OCI-LY7 (cell line): ENCODE data around the gene ZNF20. TPM values are rescaled to one million over a fixed set of nuclear protein-coding genes. Genes with fewer than 3 reads are reported as not detected.
"Not testable (repeated sequence)": the region's sequence is repeated elsewhere in the genome, so short reads cannot be mapped to it uniquely, and the experiment has no call there.

Experiments used
- BruUV-seq: library from RNA; stranded (reverse); fragments of 400-500 nt; replicated peaks from 2 replicates; lab custom pipeline; 2021; lab: Mats Ljungman, UMichigan
- CTCF ChIA-PET: fragments of 300-600 bp; sonication (Branson Sonifier 250); formaldehyde crosslinking; loops from one replicate; lab custom pipeline; 2022; ENCODE audit warnings: antibody characterized with exemption; ENCODE audit not compliant: unreplicated experiment; lab: Charles Lee
- POLR2A ChIA-PET: fragments of 300-600 bp; sonication (Branson Sonifier 250); formaldehyde crosslinking; loops from one replicate; lab custom pipeline; 2022; ENCODE audit warnings: antibody characterized with exemption; lab: Charles Lee
- DNase-seq: peaks from one replicate; pipeline ENCODE4 v3.0.0-alpha.2; 2015; ENCODE audit warnings: low spot score
- H2AFZ ChIP-seq: fragments of 200-600 bp; sonication (generic), shearing (Covaris generic); 2 replicates; pipeline ENCODE4 v1.6.1; 2014; ENCODE audit warnings: mild to moderate bottlenecking, antibody characterized with exemption, low read length, moderate library complexity
- H3K27ac ChIP-seq: fragments of 200-600 bp; sonication (generic); 2 replicates; pipeline ENCODE4 v1.5.1; 2014; ENCODE audit warnings: mixed run types, low read depth, mild to moderate bottlenecking, moderate library complexity, low read length, inconsistent platforms; ENCODE audit not compliant: poor library complexity, severe bottlenecking
- H3K36me3 ChIP-seq: fragments of 200-600 bp; sonication (generic); 2 replicates; pipeline ENCODE4 v1.6.1; 2014; ENCODE audit warnings: mild to moderate bottlenecking, antibody characterized with exemption, low read length, moderate library complexity, mixed read lengths; ENCODE audit not compliant: insufficient read depth
- H3K4me1 ChIP-seq: fragments of 200-600 bp; sonication (generic); 2 replicates; pipeline ENCODE4 v1.5.1; 2014; ENCODE audit warnings: mild to moderate bottlenecking, low read length; ENCODE audit not compliant: insufficient read depth, poor library complexity, severe bottlenecking
- H3K4me2 ChIP-seq: fragments of 200-600 bp; sonication (generic); 2 replicates; pipeline ENCODE4 v1.6.1; 2014; ENCODE audit warnings: mild to moderate bottlenecking, low read length
- H3K4me3 ChIP-seq: fragments of 200-600 bp; sonication (generic); 2 replicates; pipeline ENCODE4 v1.5.1; 2014; ENCODE audit warnings: mild to moderate bottlenecking, low read depth, low read length; ENCODE audit not compliant: poor library complexity, severe bottlenecking
- H3K79me2 ChIP-seq: fragments of 200-600 bp; sonication (generic); 2 replicates; pipeline ENCODE4 v1.6.1; 2016; ENCODE audit warnings: low read depth, mild to moderate bottlenecking, low read length, moderate library complexity, mixed read lengths; ENCODE audit not compliant: insufficient read depth
- H3K9me2 ChIP-seq: fragments of 200-600 bp; sonication (generic); 2 replicates; pipeline ENCODE4 v1.6.1; 2016; ENCODE audit warnings: mild to moderate bottlenecking, low read length, mixed read lengths; ENCODE audit not compliant: insufficient read depth
- H3K9me3 ChIP-seq: fragments of 200-600 bp; sonication (generic); 2 replicates; pipeline ENCODE4 v1.6.1; 2014; ENCODE audit warnings: mild to moderate bottlenecking, mixed run types, low read length, mixed read lengths
- H4K20me1 ChIP-seq: fragments of 200-600 bp; sonication (generic); 2 replicates; pipeline ENCODE4 v1.6.1; 2014; ENCODE audit warnings: mild to moderate bottlenecking, antibody characterized with exemption, low read length, moderate library complexity, mixed read lengths; ENCODE audit not compliant: insufficient read depth
- EZH2phosphoT487 ChIP-seq: fragments of 200-600 bp; sonication (generic); IDR thresholded peaks from 2 replicates; pipeline ENCODE4 v1.6.1; 2018; ENCODE audit warnings: low read depth, borderline replicate concordance, mild to moderate bottlenecking, mixed run types, antibody characterized with exemption, low read length, moderate library complexity, mixed read lengths
- intact Hi-C: fragments of 100-400 bp; cut with micrococcal nuclease; formaldehyde crosslinking; loops from one replicate; pipeline ENCODE4 v1.10.0; 2022; ENCODE audit not compliant: unreplicated experiment
- total RNA-seq, 2 experiments: library from RNA; depleted of rRNA in 1 of 2; stranded (reverse); fragments of >200 nt in 1 of 2; shearing (Covaris generic) in 1 of 2; gene quantifications; 2 replicates each; pipeline ENCODE4 v1.2.3, GENCODE V29; 2014 to 2022
- TF ChIP-seq, protein P1 (sequence below): fragments of 200-600 bp; sonication (generic); conservative IDR thresholded peaks from 2 replicates; pipeline ENCODE4 v1.5.1; 2014; ENCODE audit warnings: mild to moderate bottlenecking, antibody characterized with exemption, low read length, moderate library complexity, mixed read lengths

ZNF20 gene
- total RNA-seq, 2 experiments from 2014 or later, result 6.1 to 7.1 TPM

- no peaks in the 10 kb centered on the region for H3K36me3 ChIP-seq
- intact Hi-C loops, result no loop called here
- TF ChIP-seq, protein P1, sequence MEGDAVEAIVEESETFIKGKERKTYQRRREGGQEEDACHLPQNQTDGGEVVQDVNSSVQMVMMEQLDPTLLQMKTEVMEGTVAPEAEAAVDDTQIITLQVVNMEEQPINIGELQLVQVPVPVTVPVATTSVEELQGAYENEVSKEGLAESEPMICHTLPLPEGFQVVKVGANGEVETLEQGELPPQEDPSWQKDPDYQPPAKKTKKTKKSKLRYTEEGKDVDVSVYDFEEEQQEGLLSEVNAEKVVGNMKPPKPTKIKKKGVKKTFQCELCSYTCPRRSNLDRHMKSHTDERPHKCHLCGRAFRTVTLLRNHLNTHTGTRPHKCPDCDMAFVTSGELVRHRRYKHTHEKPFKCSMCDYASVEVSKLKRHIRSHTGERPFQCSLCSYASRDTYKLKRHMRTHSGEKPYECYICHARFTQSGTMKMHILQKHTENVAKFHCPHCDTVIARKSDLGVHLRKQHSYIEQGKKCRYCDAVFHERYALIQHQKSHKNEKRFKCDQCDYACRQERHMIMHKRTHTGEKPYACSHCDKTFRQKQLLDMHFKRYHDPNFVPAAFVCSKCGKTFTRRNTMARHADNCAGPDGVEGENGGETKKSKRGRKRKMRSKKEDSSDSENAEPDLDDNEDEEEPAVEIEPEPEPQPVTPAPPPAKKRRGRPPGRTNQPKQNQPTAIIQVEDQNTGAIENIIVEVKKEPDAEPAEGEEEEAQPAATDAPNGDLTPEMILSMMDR, result no peak
- no peak for TF ChIP-seq EZH2phosphoT487
- H4K20me1 ChIP-seq, result no peaks in the 10 kb centered on the region
- H3K79me2 ChIP-seq, result no peaks in the 10 kb centered on the region
- H3K4me2 ChIP-seq, result no peak overlapping the region
- POLR2A ChIA-PET, result no interaction called here
- H3K9me3 ChIP-seq, result no peaks in the 10 kb centered on the region
- no peak overlapping the region for H3K27ac ChIP-seq
- H2AFZ ChIP-seq, result no peak overlapping the region
- CTCF ChIA-PET, result no interaction called here
- H3K9me2 ChIP-seq, result no peaks in the 10 kb centered on the region
- no peak overlapping the region for H3K4me3 ChIP-seq
- no peaks in the 10 kb centered on the region for H3K4me1 ChIP-seq
- no TSS peak for BruUV-seq
- no peak for DNase-seq
Measured at GRCh38 chr19:12111943-12112637, 28.1 kb downstream of the ZNF20 start.

GRCh38 chr19:12111176-12111575, 29.0 kb downstream of the ZNF20 start:
- TF ChIP-seq, protein P1, result no peak
- TF ChIP-seq EZH2phosphoT487, result no peak
- Histone ChIP-seq H3K4me3 (no peak overlapping the region), H3K9me2 (no peaks in the 10 kb centered on the region), H4K20me1 (no peaks in the 10 kb centered on the region), H3K4me1 (no peaks in the 10 kb centered on the region), H3K27ac (no peak overlapping the region), H3K79me2 (no peaks in the 10 kb centered on the region), H3K9me3 (no peaks in the 10 kb centered on the region), H3K36me3 (no peaks in the 10 kb centered on the region), H2AFZ (no peak overlapping the region), H3K4me2 (no peak overlapping the region)
- BruUV-seq, result no TSS peak
- no peak for DNase-seq
- POLR2A ChIA-PET, result no interaction called here
- intact Hi-C loops, result no loop called here
- CTCF ChIA-PET, result no interaction called here

DNA sequence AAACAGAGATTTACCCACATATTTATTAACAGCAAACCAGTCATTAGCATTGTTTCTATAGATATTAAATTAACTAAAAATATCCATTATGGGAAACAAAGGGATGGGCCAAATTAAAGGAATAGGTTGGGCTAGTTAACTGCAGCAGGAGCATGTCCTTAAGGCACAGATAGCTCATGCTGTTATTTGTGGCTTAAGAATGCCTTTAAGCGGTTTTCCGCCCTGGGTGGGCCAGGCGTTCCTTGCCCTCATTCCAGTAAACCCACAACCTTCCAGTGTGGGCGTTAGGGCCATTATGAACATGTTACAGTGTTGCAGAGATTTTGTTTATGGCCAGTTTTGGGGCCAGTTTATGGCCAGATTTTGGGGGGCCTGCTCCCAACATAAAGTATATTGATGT, 36.2 kb downstream of the ZNF20 start:
- H2AFZ ChIP-seq, BruUV-seq, H3K4me1 ChIP-seq, H3K4me3 ChIP-seq, CTCF ChIA-PET, H3K9me2 ChIP-seq, H3K27ac ChIP-seq, intact Hi-C loops, POLR2A ChIA-PET, H3K36me3 ChIP-seq, H3K79me2 ChIP-seq, H4K20me1 ChIP-seq, H3K4me2 ChIP-seq, DNase-seq, H3K9me3 ChIP-seq: not testable (repeated sequence)
